ENCODE results near the gene SLC12A8. TPM values are rescaled to one million over a fixed set of nuclear protein-coding genes. Genes with fewer than 3 reads are reported as not detected.
A peak's percentile ranks its signal among the peaks of the same experiment; 100 is the strongest.

The SLC12A8 gene
- total and polyA plus RNA-seq, 2 experiments from 2014 or later, result 3.4 to 7.8 TPM

GRCh38 chr3:125128861-125129501 lies 83.6 kb downstream of the SLC12A8 start:
- Histone ChIP-seq H3K4me3 (peak overlapping the region; percentile 42; the same call in 1 of the 2 replicates), H3K9me3 (ENCODE audit: low read depth) (no peaks in the 10 kb centered on the region), H3K4me1 (ENCODE audit: insufficient read depth) (peaks cover 62% of the 10 kb centered on the region), H3F3A (ENCODE audit: insufficient read depth) (peaks cover 43% of the 10 kb centered on the region), H3K27me3 (replicated peaks; ENCODE audit: insufficient read depth) (no peaks in the 10 kb centered on the region), H3K27ac (peak overlapping the region; percentile 99), H3K4me2 (ENCODE audit: unreplicated experiment) (peak overlapping the region; percentile 75), H3K79me2 (ENCODE audit: insufficient read depth) (no peaks in the 10 kb centered on the region), H3K9me2 (ENCODE audit: insufficient read depth) (no peaks in the 10 kb centered on the region), H3K36me3 (ENCODE audit: low read depth) (no peaks in the 10 kb centered on the region), H4K20me1 (ENCODE audit: insufficient read depth) (no peaks in the 10 kb centered on the region), H3K9ac (peak overlapping the region; percentile 83), H2AFZ (peak overlapping the region; percentile 35; the same call in 1 of the 2 replicates)
- WGBS, 2 experiments (ENCODE audit: low coverage in 1 of 2, low lambda C conversion rate in 2 of 2, missing lambda C conversion rate in 2 of 2), result 40 to 42% methylated on average over 3 of the region's 3 CpGs
- TF ChIP-seq EZH2phosphoT487 (IDR thresholded peaks at IDR 0.05; ENCODE audit: insufficient read depth, low read depth) (no peak), EZH2 (IDR thresholded peaks at IDR 0.05; ENCODE audit: insufficient read depth, poor library complexity, severe bottlenecking) (no peak)
- peak; percentile 91 for DNase-seq
- in situ Hi-C loops (cut with MboI), result no loop called here

GRCh38 chr3:125126323-125126722 lies 86.2 kb downstream of the SLC12A8 start:
- Histone ChIP-seq H3K4me3 (no peak overlapping the region), H3F3A (ENCODE audit: insufficient read depth) (peaks cover 48% of the 10 kb centered on the region), H2AFZ (no peak overlapping the region), H3K9me2 (ENCODE audit: insufficient read depth) (no peaks in the 10 kb centered on the region), H3K36me3 (ENCODE audit: low read depth) (no peaks in the 10 kb centered on the region), H3K27ac (peak overlapping the region; percentile 95), H3K4me2 (ENCODE audit: unreplicated experiment) (peak overlapping the region; percentile 61), H3K79me2 (ENCODE audit: insufficient read depth) (no peaks in the 10 kb centered on the region), H3K4me1 (ENCODE audit: insufficient read depth) (peaks cover 66% of the 10 kb centered on the region), H3K9ac (peak overlapping the region; percentile 65), H3K27me3 (replicated peaks; ENCODE audit: insufficient read depth) (no peaks in the 10 kb centered on the region), H4K20me1 (ENCODE audit: insufficient read depth) (no peaks in the 10 kb centered on the region), H3K9me3 (ENCODE audit: low read depth) (no peaks in the 10 kb centered on the region)
- 61 to 72% methylated on average over 2 of the region's 2 CpGs for WGBS, 2 experiments (ENCODE audit: low coverage in 1 of 2, low lambda C conversion rate in 2 of 2, missing lambda C conversion rate in 2 of 2)
- in situ Hi-C loops (cut with MboI), result no loop called here
- no peak for TF ChIP-seq EZH2phosphoT487 (IDR thresholded peaks at IDR 0.05; ENCODE audit: insufficient read depth, low read depth)
- no peak for TF ChIP-seq EZH2 (IDR thresholded peaks at IDR 0.05; ENCODE audit: insufficient read depth, poor library complexity, severe bottlenecking)
- peak; percentile 47 for DNase-seq

- peak; percentile 90 for TF ChIP-seq EZH2phosphoT487 (IDR thresholded peaks at IDR 0.05; ENCODE audit: insufficient read depth, low read depth)
- no peak for TF ChIP-seq EZH2 (IDR thresholded peaks at IDR 0.05; ENCODE audit: insufficient read depth, poor library complexity, severe bottlenecking)
- peak overlapping the region; percentile 65 for H3K9ac ChIP-seq
- peaks cover 48% of the 10 kb centered on the region for H3F3A ChIP-seq (ENCODE audit: insufficient read depth)
- peak; percentile 93 for DNase-seq
- WGBS, 2 experiments (ENCODE audit: low coverage in 1 of 2, low lambda C conversion rate in 2 of 2, missing lambda C conversion rate in 2 of 2), result 1 to 2% methylated on average over 6 of the region's 6 CpGs
- in situ Hi-C loops (cut with MboI), result no loop called here
- H2AFZ ChIP-seq, result no peak overlapping the region
- H4K20me1 ChIP-seq (ENCODE audit: insufficient read depth), result no peaks in the 10 kb centered on the region
- no peaks in the 10 kb centered on the region for H3K9me3 ChIP-seq (ENCODE audit: low read depth)
- peaks cover 63% of the 10 kb centered on the region for H3K4me1 ChIP-seq (ENCODE audit: insufficient read depth)
- no peaks in the 10 kb centered on the region for H3K27me3 ChIP-seq (replicated peaks; ENCODE audit: insufficient read depth)
- H3K9me2 ChIP-seq (ENCODE audit: insufficient read depth), result no peaks in the 10 kb centered on the region
- peak overlapping the region; percentile 95 for H3K27ac ChIP-seq
- no peak overlapping the region for H3K4me3 ChIP-seq
- H3K79me2 ChIP-seq (ENCODE audit: insufficient read depth), result no peaks in the 10 kb centered on the region
- peak overlapping the region; percentile 61 for H3K4me2 ChIP-seq (ENCODE audit: unreplicated experiment)
- H3K36me3 ChIP-seq (ENCODE audit: low read depth), result no peaks in the 10 kb centered on the region
Measured at GRCh38 chr3:125125821-125126245, 86.7 kb downstream of the SLC12A8 start.

- no peak overlapping the region for H3K4me3 ChIP-seq
- no peaks in the 10 kb centered on the region for H3K79me2 ChIP-seq (ENCODE audit: insufficient read depth)
- peak overlapping the region; percentile 67 for H3K9ac ChIP-seq
- peak overlapping the region; percentile 22 for H2AFZ ChIP-seq
- DNase-seq, result peak; percentile 90
- H3F3A ChIP-seq (ENCODE audit: insufficient read depth), result peaks cover 39% of the 10 kb centered on the region
- no peaks in the 10 kb centered on the region for H3K36me3 ChIP-seq (ENCODE audit: low read depth)
- no peaks in the 10 kb centered on the region for H3K27me3 ChIP-seq (replicated peaks; ENCODE audit: insufficient read depth)
- TF ChIP-seq EZH2phosphoT487 (IDR thresholded peaks at IDR 0.05; ENCODE audit: insufficient read depth, low read depth), result no peak
- TF ChIP-seq EZH2 (IDR thresholded peaks at IDR 0.05; ENCODE audit: insufficient read depth, poor library complexity, severe bottlenecking), result no peak
- H4K20me1 ChIP-seq (ENCODE audit: insufficient read depth), result no peaks in the 10 kb centered on the region
- peak overlapping the region; percentile 95 for H3K27ac ChIP-seq
- peak overlapping the region; percentile 23 for H3K4me2 ChIP-seq (ENCODE audit: unreplicated experiment)
- H3K9me2 ChIP-seq (ENCODE audit: insufficient read depth), result no peaks in the 10 kb centered on the region
- in situ Hi-C loops (cut with MboI), result no loop called here
- peaks cover 45% of the 10 kb centered on the region for H3K4me1 ChIP-seq (ENCODE audit: insufficient read depth)
- no peaks in the 10 kb centered on the region for H3K9me3 ChIP-seq (ENCODE audit: low read depth)
- WGBS, 2 experiments (ENCODE audit: low coverage in 1 of 2, low lambda C conversion rate in 2 of 2, missing lambda C conversion rate in 2 of 2), result 61 to 63% methylated on average over 10 of the region's 10 CpGs
Measured at GRCh38 chr3:125123451-125124305, 88.9 kb downstream of the SLC12A8 start.

Data from GM23248 (cell line).